K562 (cell line): Measurements from ENCODE around the gene SMCHD1. TPM values are rescaled to one million over a fixed set of nuclear protein-coding genes. Genes with fewer than 3 reads are reported as not detected.

Experiments used
- ATAC-seq: fragments of 200-7000 bp; cut with Tn5 transposase; 3 replicates; pipeline ENCODE4 v1.9.1; 2020; ENCODE audit warnings: moderate library complexity
- BruUV-seq: library from RNA; stranded (reverse); fragments of 400-500 nt; replicated peaks from 2 replicates; lab custom pipeline; 2021; lab: Mats Ljungman, UMichigan
- CTCF ChIA-PET: fragments of 300-600 bp; formaldehyde crosslinking; extraction: SDS; loops from one replicate; lab custom pipeline; 2021; ENCODE audit warnings: low intra/inter-chr PET ratio; lab: Yijun Ruan, JAX
- POLR2A ChIA-PET: fragments of 300-600, 350-650 bp; sonication (Branson Sonifier 250); formaldehyde crosslinking; extraction: SDS; loops from one replicate; lab custom pipeline; 2021; ENCODE audit warnings: antibody characterized with exemption, inconsistent platforms; lab: Yijun Ruan, JAX
- DNase-seq, 4 experiments: peaks; one replicate each; pipeline versions ENCODE4 v3.0.0 to v3.0.0-alpha.2; 2011 to 2018; ENCODE audit warnings: low spot score in 3 of 4, mixed read lengths in 3 of 4; ENCODE audit errors: extremely low read depth in 1 of 4
- FAIRE-seq: peaks from 2 replicates; lab custom pipeline; 2011; peaks lifted over from hg19 to GRCh38; lab: Jason Lieb, UNC
- H2AFZ ChIP-seq: 2 replicates; pipeline ENCODE4 v1.6.0; 2011; ENCODE audit warnings: low read depth, low read length, control low read depth, inconsistent platforms
- H3K27ac ChIP-seq: fragments of 200-600 bp; 3 replicates; pipeline ENCODE4 v1.8.0; 2011; ENCODE audit warnings: low read depth, mild to moderate bottlenecking, control low read depth, inconsistent platforms, low read length, moderate library complexity, mixed read lengths; ENCODE audit errors: extremely low read depth
- H3K27me3 ChIP-seq, 2 experiments: fragments of 300-600 bp in 1 of 2; 2 replicates in 1 of 2; 3 replicates in 1 of 2; pipeline versions ENCODE4 v1.6.0 to v1.8.0; 2011; ENCODE audit warnings: inconsistent platforms in 2 of 2, low read length in 2 of 2, mild to moderate bottlenecking in 1 of 2, mixed read lengths in 1 of 2, moderate library complexity in 1 of 2; ENCODE audit not compliant: control insufficient read depth in 2 of 2, insufficient read depth in 2 of 2
- H3K36me3 ChIP-seq: fragments of 300-600 bp; 3 replicates; pipeline ENCODE4 v1.8.0; 2011; ENCODE audit warnings: mild to moderate bottlenecking, low read length, inconsistent platforms; ENCODE audit not compliant: control insufficient read depth, insufficient read depth
- H3K4me1 ChIP-seq, 2 experiments: fragments of 200-600 bp in 1 of 2; replicated peaks in 1 of 2; 2 replicates in 1 of 2; 3 replicates in 1 of 2; pipeline versions ENCODE4 v1.5.1 to v1.8.0; 2011; ENCODE audit warnings: inconsistent platforms in 2 of 2, low read length in 2 of 2, mild to moderate bottlenecking in 1 of 2, mixed read lengths in 1 of 2, moderate library complexity in 1 of 2; ENCODE audit not compliant: control insufficient read depth in 2 of 2, insufficient read depth in 2 of 2
- H3K4me2 ChIP-seq: 2 replicates; pipeline ENCODE4 v1.6.1; 2011; ENCODE audit warnings: low read length, control low read depth, inconsistent platforms, mixed read lengths; ENCODE audit not compliant: insufficient read depth
- H3K4me3 ChIP-seq: fragments of 200-600 bp; sonication (generic), shearing (Covaris generic); 2 replicates; pipeline ENCODE4 v1.5.1; 2016; ENCODE audit warnings: control low read depth, inconsistent platforms
- H3K79me2 ChIP-seq: fragments of 200-600 bp; 3 replicates; pipeline ENCODE4 v1.8.0; 2011; ENCODE audit warnings: low read length, inconsistent platforms; ENCODE audit not compliant: control insufficient read depth, insufficient read depth
- H3K9ac ChIP-seq, 2 experiments: 2 replicates each; pipeline versions ENCODE4 v1.6.0 to v1.6.1; 2011; ENCODE audit warnings: low read depth in 2 of 2, low read length in 2 of 2, control low read depth in 1 of 2, inconsistent platforms in 1 of 2, mild to moderate bottlenecking in 1 of 2, mixed read lengths in 1 of 2; ENCODE audit not compliant: insufficient read depth in 1 of 2
- H3K9me1 ChIP-seq: one replicate; pipeline ENCODE4 v1.6.0; 2011; ENCODE audit warnings: inconsistent platforms, mild to moderate bottlenecking, low read length, moderate library complexity; ENCODE audit not compliant: control insufficient read depth, insufficient read depth
- H3K9me3 ChIP-seq: replicated peaks from 2 replicates; pipeline ENCODE4 v1.5.1; 2011; ENCODE audit warnings: low read depth, low read length, inconsistent platforms; ENCODE audit not compliant: control insufficient read depth, insufficient read depth
- H4K20me1 ChIP-seq: replicated peaks from 2 replicates; pipeline ENCODE4 v1.6.1; 2011; ENCODE audit warnings: low read length, inconsistent platforms, mixed read lengths; ENCODE audit not compliant: control insufficient read depth, insufficient read depth
- IFI16 ChIP-seq: fragments of 250-450 bp; sonication (Bioruptor Pico); IDR thresholded peaks from 2 replicates; pipeline ENCODE4 v2.1.2; 2022; ENCODE audit warnings: mild to moderate bottlenecking, inconsistent platforms
- NFXL1 ChIP-seq: fragments of 450-650 bp; formaldehyde crosslinking; IDR thresholded peaks from 2 replicates; pipeline ENCODE4 v1.4.0; 2021; ENCODE audit warnings: mild to moderate bottlenecking
- WGBS: fragments of 100-300 bp; shearing (Covaris generic); methylation state at CpG from one replicate; pipeline ENCODE4 v1.1.6; 2016; ENCODE audit warnings: low coverage, mixed read lengths; ENCODE audit not compliant: insufficient coverage; ENCODE audit errors: missing lambda C conversion rate; 5-methylcytosine and 5-hydroxymethylcytosine counted together
- in situ Hi-C: fragments of 300-500 bp; cut with MboI; formaldehyde crosslinking; loops from 4 replicates; pipeline ENCODE4 v1.15.0; 2018; ENCODE audit warnings: inconsistent platforms, mixed read lengths
- intact Hi-C: fragments of 100-400 bp; cut with micrococcal nuclease; formaldehyde crosslinking; loops from 2 replicates; pipeline ENCODE4 v1.14.2; 2022
- polyA plus RNA-seq, 8 experiments: library from polyadenylated mRNA; depleted of rRNA in 4 of 8; stranded (reverse) in 5 of 8; unstranded in 3 of 8; fragments of >200 nt; fragmentation: Nextera tagmentation in 2 of 8; fragmentation: Illumina TruSeq in 1 of 8; extraction: Ambion mirVana in 2 of 8; extraction: Trizol in 1 of 8; gene quantifications; 2 replicates each; pipeline versions ENCODE4 v1.2.1 to v1.2.3, GENCODE V29; 2011 to 2014; ENCODE audit warnings: inconsistent platforms in 1 of 8, missing spikeins in 1 of 8
- total RNA-seq, 7 experiments: library from RNA; depleted of rRNA in 6 of 7; stranded (reverse); fragments of >200 nt in 6 of 7; fragmentation: Illumina TruSeq in 2 of 7; extraction: Trizol in 2 of 7; gene quantifications; 2 replicates each; pipeline versions ENCODE4 v1.2.1 to v1.2.3, GENCODE V29; 2011 to 2021; ENCODE audit warnings: low replicate concordance in 1 of 7
- TF ChIP-seq, protein P1 (sequence below): fragments of 450-650 bp; formaldehyde crosslinking; IDR thresholded peaks from 2 replicates; pipeline ENCODE4 v1.4.0; 2022; ENCODE audit warnings: mild to moderate bottlenecking, moderate library complexity
- TF ChIP-seq, protein P2 (sequence below): fragments of 450-650 bp; IDR thresholded peaks from 2 replicates; pipeline ENCODE4 v1.6.1; 2016; ENCODE audit warnings: low read depth, mild to moderate bottlenecking, moderate library complexity
- TF ChIP-seq, protein P3 (sequence below): fragments of 250-450 bp; sonication (Bioruptor Pico); IDR thresholded peaks from 2 replicates; pipeline ENCODE4 v1.4.0; 2020; ENCODE audit warnings: mild to moderate bottlenecking, moderate library complexity, borderline replicate concordance

The SMCHD1 gene
- total and polyA plus RNA-seq, 9 of the 15 experiments (the other 6 are each of a cell fraction or from before 2014, with no cell fraction given) = 6.3 to 144 (median 72.7) TPM

DNA sequence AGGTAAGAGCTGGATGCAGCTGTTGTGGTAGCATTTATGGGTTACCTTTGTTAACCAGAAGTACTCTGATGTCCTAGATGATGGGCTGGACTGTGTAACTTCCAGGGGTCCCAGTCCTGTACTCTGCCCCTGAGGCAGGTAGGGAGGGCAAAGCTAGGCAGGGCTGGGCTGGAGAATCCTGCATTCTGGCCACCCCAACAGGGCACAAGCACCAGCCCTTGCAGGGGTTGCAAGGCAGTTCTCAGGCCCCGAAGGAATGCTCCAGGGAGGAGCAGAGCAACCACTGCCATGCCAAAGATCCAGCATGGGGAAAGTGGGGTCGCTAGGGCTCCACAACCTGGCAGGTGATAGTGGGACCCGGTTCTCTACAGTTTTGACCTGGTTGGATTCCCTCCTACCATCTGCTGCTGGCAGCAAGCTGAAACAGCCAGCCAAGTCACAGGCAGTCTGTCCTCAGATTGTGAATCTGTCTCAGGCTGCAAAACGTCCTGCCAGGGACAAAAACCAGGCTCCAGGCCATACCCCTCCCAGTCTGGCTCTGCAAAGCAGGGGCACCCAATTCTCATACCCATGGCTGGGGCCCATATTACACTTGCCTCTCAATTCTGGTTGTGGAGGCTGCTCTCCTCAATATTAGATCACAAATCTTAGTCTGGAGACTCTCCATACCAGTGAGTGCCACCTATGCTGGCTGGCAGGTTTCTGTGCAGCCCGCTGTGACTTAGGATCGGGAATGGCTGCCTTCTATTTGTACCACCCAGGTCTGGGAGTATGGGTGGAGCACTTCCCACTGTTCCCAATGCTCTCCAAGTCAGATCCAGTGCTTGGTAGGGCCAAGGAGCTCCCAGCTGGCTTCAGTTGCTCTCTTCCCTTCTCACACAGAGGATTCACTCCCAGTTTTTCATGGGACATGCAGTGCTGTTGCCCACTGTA is 61.1 kb downstream of the SMCHD1 start:
- DNase-seq (no peak), FAIRE-seq (no peak), ATAC-seq (no peak)
- H3K9me1 ChIP-seq = no peaks in the 10 kb centered on the region
- no peaks in the 10 kb centered on the region for H3K27me3 ChIP-seq
- intact Hi-C loops = no loop called here
- no peak overlapping the region for H3K4me3 ChIP-seq
- H2AFZ ChIP-seq = no peak overlapping the region
- ChIA-PET CTCF (no interaction called here), POLR2A (interaction anchor here (0.6 to 1.0 kb wide), 4 partner anchors 9 to 191 kb away, joined by 3 read pairs; no protein-coding TSS in a partner anchor)
- H3K36me3 ChIP-seq = peaks cover 90% of the 10 kb centered on the region
- H3K4me2 ChIP-seq = no peak overlapping the region
- peak overlapping the region in 1 of 2 experiments; percentile 49; a peak in 1 of 4 replicates for H3K9ac ChIP-seq
- peaks cover 44% of the 10 kb centered on the region for H3K79me2 ChIP-seq
- in situ Hi-C loops = no loop called here
- BruUV-seq = no TSS peak
- no peaks in the 10 kb centered on the region for H3K9me3 ChIP-seq
- no peak for TF ChIP-seq IFI16
- TF ChIP-seq, protein P1, sequence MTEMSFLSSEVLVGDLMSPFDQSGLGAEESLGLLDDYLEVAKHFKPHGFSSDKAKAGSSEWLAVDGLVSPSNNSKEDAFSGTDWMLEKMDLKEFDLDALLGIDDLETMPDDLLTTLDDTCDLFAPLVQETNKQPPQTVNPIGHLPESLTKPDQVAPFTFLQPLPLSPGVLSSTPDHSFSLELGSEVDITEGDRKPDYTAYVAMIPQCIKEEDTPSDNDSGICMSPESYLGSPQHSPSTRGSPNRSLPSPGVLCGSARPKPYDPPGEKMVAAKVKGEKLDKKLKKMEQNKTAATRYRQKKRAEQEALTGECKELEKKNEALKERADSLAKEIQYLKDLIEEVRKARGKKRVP (CRISPR knock-in tag) = no peak
- TF ChIP-seq, protein P2, sequence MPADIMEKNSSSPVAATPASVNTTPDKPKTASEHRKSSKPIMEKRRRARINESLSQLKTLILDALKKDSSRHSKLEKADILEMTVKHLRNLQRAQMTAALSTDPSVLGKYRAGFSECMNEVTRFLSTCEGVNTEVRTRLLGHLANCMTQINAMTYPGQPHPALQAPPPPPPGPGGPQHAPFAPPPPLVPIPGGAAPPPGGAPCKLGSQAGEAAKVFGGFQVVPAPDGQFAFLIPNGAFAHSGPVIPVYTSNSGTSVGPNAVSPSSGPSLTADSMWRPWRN = no peak
- TF ChIP-seq, protein P3, sequence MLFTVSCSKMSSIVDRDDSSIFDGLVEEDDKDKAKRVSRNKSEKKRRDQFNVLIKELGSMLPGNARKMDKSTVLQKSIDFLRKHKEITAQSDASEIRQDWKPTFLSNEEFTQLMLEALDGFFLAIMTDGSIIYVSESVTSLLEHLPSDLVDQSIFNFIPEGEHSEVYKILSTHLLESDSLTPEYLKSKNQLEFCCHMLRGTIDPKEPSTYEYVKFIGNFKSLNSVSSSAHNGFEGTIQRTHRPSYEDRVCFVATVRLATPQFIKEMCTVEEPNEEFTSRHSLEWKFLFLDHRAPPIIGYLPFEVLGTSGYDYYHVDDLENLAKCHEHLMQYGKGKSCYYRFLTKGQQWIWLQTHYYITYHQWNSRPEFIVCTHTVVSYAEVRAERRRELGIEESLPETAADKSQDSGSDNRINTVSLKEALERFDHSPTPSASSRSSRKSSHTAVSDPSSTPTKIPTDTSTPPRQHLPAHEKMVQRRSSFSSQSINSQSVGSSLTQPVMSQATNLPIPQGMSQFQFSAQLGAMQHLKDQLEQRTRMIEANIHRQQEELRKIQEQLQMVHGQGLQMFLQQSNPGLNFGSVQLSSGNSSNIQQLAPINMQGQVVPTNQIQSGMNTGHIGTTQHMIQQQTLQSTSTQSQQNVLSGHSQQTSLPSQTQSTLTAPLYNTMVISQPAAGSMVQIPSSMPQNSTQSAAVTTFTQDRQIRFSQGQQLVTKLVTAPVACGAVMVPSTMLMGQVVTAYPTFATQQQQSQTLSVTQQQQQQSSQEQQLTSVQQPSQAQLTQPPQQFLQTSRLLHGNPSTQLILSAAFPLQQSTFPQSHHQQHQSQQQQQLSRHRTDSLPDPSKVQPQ (CRISPR knock-in tag) = no peak
- no peak for TF ChIP-seq NFXL1 (CRISPR knock-in tag)
- WGBS = 92% methylated on average over 6 of the region's 6 CpGs
- H3K27ac ChIP-seq = no peak overlapping the region
- no peaks in the 10 kb centered on the region for H4K20me1 ChIP-seq
- no peaks in the 10 kb centered on the region for H3K4me1 ChIP-seq
